Adrenal gland (tissue), 19 donors: ENCODE measurements around the gene CHMP1B. TPM values are rescaled to one million over a fixed set of nuclear protein-coding genes. Genes with fewer than 3 reads are reported as not detected.

Source experiments
- DNase-seq, 7 donors: peaks; one replicate each; pipeline ENCODE4 v3.0.0-alpha.2; 2019 to 2020
- H3K27ac ChIP-seq, 5 donors: fragments of 200-600 bp; sonication (generic) in 4 of 5; 1 replicate in 3 of 5; 2 replicates in 2 of 5; pipeline versions ENCODE4 v1.5.1 to v1.8.0; 2016 to 2020; ENCODE audit warnings: mild to moderate bottlenecking in 1 of 5
- H3K27me3 ChIP-seq: fragments of 200-600 bp; 2 replicates; pipeline ENCODE4 v1.8.0; 2021
- H3K36me3 ChIP-seq, 2 donors: fragments of 200-600 bp; replicated peaks in 1 of 2; 1 replicate in 1 of 2; 2 replicates in 1 of 2; pipeline versions ENCODE4 v1.5.1 to v1.8.0; 2018 to 2022
- H3K4me1 ChIP-seq, 2 donors: fragments of 200-600 bp; replicated peaks in 1 of 2; 1 replicate in 1 of 2; 2 replicates in 1 of 2; pipeline versions ENCODE4 v1.5.1 to v1.8.0; 2018 to 2021
- H3K4me3 ChIP-seq, 4 donors: fragments of 200-600 bp; sonication (generic) in 3 of 4; one replicate each; pipeline ENCODE4 v1.5.1; 2016 to 2018
- H3K9me3 ChIP-seq, 3 donors: fragments of 200-600 bp; sonication (generic) in 1 of 3; replicated peaks in 1 of 3; 1 replicate in 2 of 3; 2 replicates in 1 of 3; pipeline versions ENCODE4 v1.5.1 to v1.8.0; 2016 to 2021
- POLR2A ChIP-seq, 2 donors: fragments of 450-650 bp; IDR thresholded peaks; one replicate each; pipeline ENCODE4 v1.6.1; 2017; ENCODE audit warnings: antibody characterized with exemption in 2 of 2, mild to moderate bottlenecking in 2 of 2, moderate library complexity in 1 of 2
- WGBS, 4 donors: extraction: QIAGEN DNeasy Blood & Tissue Kit in 2 of 4; methylation state at CpG; one replicate each; pipeline versions ENCODE4 v1.1.5 to v1.1.7; 2013 to 2017; 5-methylcytosine and 5-hydroxymethylcytosine counted together
- intact Hi-C, 2 donors: fragments of 100-400 bp; cut with DNase I; formaldehyde crosslinking; loops; one replicate each; pipeline versions ENCODE4 v1.14.1 to v1.15.0; 2022 to 2023
- long read RNA-seq, 10 donors: library from polyadenylated mRNA in 3 of 10; unstranded in 2 of 10; stranded (forward) in 1 of 10; transcript quantifications; one replicate each; pipeline ENCODE4 v2.0.0 and lab custom pipeline, GENCODE V29; 2021 to 2026
- polyA plus RNA-seq, 3 donors: library from polyadenylated mRNA; stranded (reverse); fragments of 200-250 nt in 2 of 3; fragments of 350-450 nt in 1 of 3; fragmentation: Illumina TruSeq in 1 of 3; extraction: RNeasy Lipid Tissue Mini Kit (QIAGEN cat#74804) in 1 of 3; gene quantifications; one replicate each; pipeline ENCODE4 v1.2.3, GENCODE V29; 2013 to 2014
- total RNA-seq, 9 donors: library from RNA; depleted of rRNA in 4 of 9; stranded (reverse); fragments of >200 nt in 4 of 9; fragments of 120-200 nt in 1 of 9; fragmentation: NEBNext Ultra II Directional in 1 of 9; extraction: Animal tissue kit (Norgen Biotek cat#: 25700) in 1 of 9; gene quantifications; one replicate each; pipeline versions ENCODE4 v1.1.0 to v1.2.4, GENCODE V29; 2013 to 2023
- TF ChIP-seq, protein P1 (sequence below), 6 experiments: fragments of 450-650 bp in 4 of 6; fragments of 200-600 bp in 2 of 6; sonication (generic) in 1 of 6; IDR thresholded peaks; 1 replicate in 5 of 6; 2 replicates in 1 of 6; pipeline versions ENCODE4 v1.5.1 to v1.8.0; 2016 to 2021; ENCODE audit warnings: antibody characterized with exemption in 6 of 6, mild to moderate bottlenecking in 2 of 6, moderate library complexity in 1 of 6
- donor health status: healthy with polysubstance abuse.
- donor health status: Bipolar disorder and iron deficiency.
- donor health status: DM: yes; HTN: yes; CAD: no.
- donor health status: DM: no; HTN: no; CAD: no.
- donor health status: DM: no; HTN: no; CAD: no.
- donor health status: DM: yes; HTN: yes; CAD: no.

Gene CHMP1B, protein sequence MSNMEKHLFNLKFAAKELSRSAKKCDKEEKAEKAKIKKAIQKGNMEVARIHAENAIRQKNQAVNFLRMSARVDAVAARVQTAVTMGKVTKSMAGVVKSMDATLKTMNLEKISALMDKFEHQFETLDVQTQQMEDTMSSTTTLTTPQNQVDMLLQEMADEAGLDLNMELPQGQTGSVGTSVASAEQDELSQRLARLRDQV
- total RNA-seq (10 to 100 TPM; 37.8 to 52.2 (median 42.8) TPM), polyA plus RNA-seq (10 to 100 TPM; 17.5 to 52.6 (median 29.1) TPM)
- long read RNA-seq, donor 1, transcript CHMP1B-201 (1 exons, 3,054 nt) = major isoform, 75 of 75 reads
- long read RNA-seq, donor 1, partial matches to known transcripts = 0 of 75 reads
- long read RNA-seq, donor 1, other reads (novel, unspliced or antisense) = 0 of 75 reads
- long read RNA-seq, donor 2, transcript CHMP1B-201 (1 exons, 3,054 nt) = major isoform, 104 of 104 reads
- long read RNA-seq, donor 2, partial matches to known transcripts = 0 of 104 reads
- long read RNA-seq, donor 2, other reads (novel, unspliced or antisense) = 0 of 104 reads
- long read RNA-seq, donor 3, transcript CHMP1B-201 (1 exons, 3,054 nt) = major isoform, 138 of 138 reads
- long read RNA-seq, donor 3, partial matches to known transcripts = 0 of 138 reads
- long read RNA-seq, donor 3, other reads (novel, unspliced or antisense) = 0 of 138 reads
- long read RNA-seq, donor 4, transcript CHMP1B-201 (1 exons, 3,054 nt) = major isoform, 14 of 14 reads
- long read RNA-seq, donor 4, partial matches to known transcripts = 0 of 14 reads
- long read RNA-seq, donor 4, other reads (novel, unspliced or antisense) = 0 of 14 reads
- long read RNA-seq, donor 5, transcript CHMP1B-201 (1 exons, 3,054 nt) = major isoform, 75 of 75 reads
- long read RNA-seq, donor 5, partial matches to known transcripts = 0 of 75 reads
- long read RNA-seq, donor 5, other reads (novel, unspliced or antisense) = 0 of 75 reads
- long read RNA-seq, donor 6, transcript CHMP1B-201 (1 exons, 3,054 nt) = major isoform, 13 of 13 reads
- long read RNA-seq, donor 6, partial matches to known transcripts = 0 of 13 reads
- long read RNA-seq, donor 6, other reads (novel, unspliced or antisense) = 0 of 13 reads
- long read RNA-seq, donor 7, transcript CHMP1B-201 (1 exons, 3,054 nt) = major isoform, 52 of 52 reads
- long read RNA-seq, donor 7, partial matches to known transcripts = 0 of 52 reads
- long read RNA-seq, donor 7, other reads (novel, unspliced or antisense) = 0 of 52 reads
- long read RNA-seq, donor 8, transcript CHMP1B-201 (1 exons, 3,054 nt) = major isoform, 160 of 160 reads
- long read RNA-seq, donor 8, partial matches to known transcripts = 0 of 160 reads
- long read RNA-seq, donor 8, other reads (novel, unspliced or antisense) = 0 of 160 reads
- long read RNA-seq, donor 9, transcript CHMP1B-201 (1 exons, 3,054 nt) = major isoform, 73 of 73 reads
- long read RNA-seq, donor 9, partial matches to known transcripts = 0 of 73 reads
- long read RNA-seq, donor 9, other reads (novel, unspliced or antisense) = 0 of 73 reads
- long read RNA-seq, donor 10, transcript CHMP1B-201 (1 exons, 3,054 nt) = major isoform, 49 of 49 reads
- long read RNA-seq, donor 10, partial matches to known transcripts = 0 of 49 reads
- long read RNA-seq, donor 10, other reads (novel, unspliced or antisense) = 0 of 49 reads

DNA sequence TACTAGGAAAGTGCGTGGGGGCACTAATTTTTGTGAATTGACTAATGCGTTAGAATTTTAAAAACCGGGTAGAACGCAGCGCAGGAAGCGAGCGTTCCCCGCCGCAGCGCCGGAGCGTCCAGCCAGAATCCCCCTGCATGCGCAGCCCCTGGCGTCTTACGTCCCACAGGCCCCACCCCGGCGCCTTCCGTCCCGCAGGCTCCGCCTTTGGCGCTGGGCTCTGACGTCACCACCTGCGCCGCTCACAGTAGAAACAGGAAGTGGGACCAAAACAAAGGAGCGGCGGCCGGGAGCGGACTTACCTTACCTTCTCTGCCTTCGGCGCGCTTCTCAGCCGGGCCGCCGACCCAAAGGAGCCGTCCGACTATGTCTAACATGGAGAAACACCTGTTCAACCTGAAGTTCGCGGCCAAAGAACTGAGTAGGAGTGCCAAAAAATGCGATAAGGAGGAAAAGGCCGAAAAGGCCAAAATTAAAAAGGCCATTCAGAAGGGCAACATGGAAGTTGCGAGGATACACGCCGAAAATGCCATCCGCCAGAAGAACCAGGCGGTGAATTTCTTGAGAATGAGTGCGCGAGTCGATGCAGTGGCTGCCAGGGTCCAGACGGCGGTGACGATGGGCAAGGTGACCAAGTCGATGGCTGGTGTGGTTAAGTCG, at the start of gene CHMP1B:
Gene CHMP1B (plus strand): TSS at position 268 of the 660 bp plus-strand sequence. CDS start 99 bp downstream, at position 367.
- no peaks in the 10 kb centered on the region for H3K27me3 ChIP-seq
- TF ChIP-seq, protein P1, sequence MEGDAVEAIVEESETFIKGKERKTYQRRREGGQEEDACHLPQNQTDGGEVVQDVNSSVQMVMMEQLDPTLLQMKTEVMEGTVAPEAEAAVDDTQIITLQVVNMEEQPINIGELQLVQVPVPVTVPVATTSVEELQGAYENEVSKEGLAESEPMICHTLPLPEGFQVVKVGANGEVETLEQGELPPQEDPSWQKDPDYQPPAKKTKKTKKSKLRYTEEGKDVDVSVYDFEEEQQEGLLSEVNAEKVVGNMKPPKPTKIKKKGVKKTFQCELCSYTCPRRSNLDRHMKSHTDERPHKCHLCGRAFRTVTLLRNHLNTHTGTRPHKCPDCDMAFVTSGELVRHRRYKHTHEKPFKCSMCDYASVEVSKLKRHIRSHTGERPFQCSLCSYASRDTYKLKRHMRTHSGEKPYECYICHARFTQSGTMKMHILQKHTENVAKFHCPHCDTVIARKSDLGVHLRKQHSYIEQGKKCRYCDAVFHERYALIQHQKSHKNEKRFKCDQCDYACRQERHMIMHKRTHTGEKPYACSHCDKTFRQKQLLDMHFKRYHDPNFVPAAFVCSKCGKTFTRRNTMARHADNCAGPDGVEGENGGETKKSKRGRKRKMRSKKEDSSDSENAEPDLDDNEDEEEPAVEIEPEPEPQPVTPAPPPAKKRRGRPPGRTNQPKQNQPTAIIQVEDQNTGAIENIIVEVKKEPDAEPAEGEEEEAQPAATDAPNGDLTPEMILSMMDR (IDR thresholded peaks at IDR 0.05) = no peak
- TF ChIP-seq POLR2A (IDR thresholded peaks at IDR 0.05) = peak; percentile 95 to 98

DNA sequence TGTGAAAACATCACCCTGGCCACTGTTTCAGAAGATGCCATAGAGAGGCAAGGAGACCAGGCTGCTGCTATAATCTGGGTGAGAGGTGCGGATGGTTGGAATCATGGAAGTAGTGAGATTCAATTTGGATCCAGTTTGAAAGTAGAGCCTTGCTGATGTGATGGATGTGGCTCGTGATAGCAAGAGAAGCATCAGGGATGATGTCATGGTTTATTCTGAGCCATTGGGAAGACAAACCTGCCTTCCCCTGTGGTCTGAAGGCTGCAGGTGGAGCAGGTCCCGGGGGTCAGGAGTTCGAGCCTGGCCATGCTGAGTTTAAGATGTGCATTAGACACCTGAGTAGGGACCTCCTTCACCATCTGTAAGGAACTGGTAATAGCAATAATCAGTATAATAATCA, 49.6 kb upstream of the CHMP1B start:
- intact Hi-C loops = no loop called here
- no peak overlapping the region for H3K4me3 ChIP-seq
- DNase-seq = no peak
- 76 to 87% (median 81%) methylated on average over 4 of the region's 4 CpGs for WGBS, 4 donors
- H3K27me3 ChIP-seq = no peaks in the 10 kb centered on the region
- no peaks in the 10 kb centered on the region for H3K4me1 ChIP-seq
- TF ChIP-seq, protein P1 (IDR thresholded peaks at IDR 0.05) = no peak
- no peak for TF ChIP-seq POLR2A (IDR thresholded peaks at IDR 0.05)
- no peak overlapping the region for H3K27ac ChIP-seq
- H3K9me3 ChIP-seq = no peaks in the 10 kb centered on the region
- no peaks in the 10 kb centered on the region for H3K36me3 ChIP-seq

More for the DNA sequence above, at the start of gene CHMP1B:
- 0 to 1% (median 0%) methylated on average over 34 to 53 of the region's 53 CpGs for WGBS, 4 donors
- H3K9me3 ChIP-seq = no peaks in the 10 kb centered on the region
- intact Hi-C loops = loop anchor here in 1 of 2 donors (10.0 kb wide), 1 partner anchor 54 kb away; the partner anchor contains the start of gene MPPE1
- H3K36me3 ChIP-seq = no peaks in the 10 kb centered on the region
- DNase-seq = peak; percentile 97 to 99 (median 98)
- H3K27ac ChIP-seq = peak within 1 kb of the TSS; percentile 79 to 95 (median 91)
- peak within 1 kb of the TSS; percentile 62 to 95 (median 80) for H3K4me3 ChIP-seq
- peaks cover 6 to 24% of the 10 kb centered on the region in 2 donors for H3K4me1 ChIP-seq

DNA sequence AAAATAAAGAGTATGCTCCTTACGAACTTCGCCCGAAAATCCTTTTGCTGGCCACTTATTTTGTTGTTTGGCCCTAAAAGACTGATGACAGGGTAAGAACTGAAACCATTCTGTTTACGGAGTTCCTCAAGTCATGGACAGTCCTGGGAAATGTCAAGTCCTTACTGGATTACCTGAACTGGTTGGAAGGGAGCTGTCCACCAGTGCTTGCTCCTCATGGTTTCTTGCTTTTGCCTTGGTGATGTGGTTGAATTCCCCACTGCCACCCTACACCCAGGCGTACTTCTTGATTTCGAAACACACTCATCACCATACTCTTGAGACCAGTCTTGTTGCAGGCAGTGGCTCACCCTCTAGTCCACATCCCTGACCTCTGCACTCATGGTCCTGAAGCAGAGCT, 49.1 kb upstream of the CHMP1B start:
- intact Hi-C loops = no loop called here
- 90 to 92% (median 91%) methylated on average over 6 of the region's 6 CpGs for WGBS, 4 donors
- no peak for DNase-seq
- H3K27ac ChIP-seq = no peak overlapping the region
- no peaks in the 10 kb centered on the region for H3K4me1 ChIP-seq
- no peak overlapping the region for H3K4me3 ChIP-seq
- H3K9me3 ChIP-seq = no peaks in the 10 kb centered on the region
- TF ChIP-seq POLR2A (IDR thresholded peaks at IDR 0.05) = no peak
- TF ChIP-seq, protein P1 (IDR thresholded peaks at IDR 0.05) = no peak
- H3K36me3 ChIP-seq = no peaks in the 10 kb centered on the region
- no peaks in the 10 kb centered on the region for H3K27me3 ChIP-seq
